HEK293 (cell line): ENCODE results near the gene CPNE8.

Experiments used
- CTCF ChIA-PET: fragments of 350-600 bp; formaldehyde crosslinking; extraction: SDS; loops from one replicate; lab custom pipeline; 2021; ENCODE audit warnings: antibody characterized with exemption; lab: Yijun Ruan, JAX
- POLR2A ChIA-PET: fragments of 300-600 bp; formaldehyde crosslinking; extraction: SDS; loops from one replicate; lab custom pipeline; 2020; ENCODE audit warnings: antibody characterized with exemption, inconsistent platforms; lab: Yijun Ruan, JAX
- H3K27ac ChIP-seq: fragments of 200-500 bp; sonication (Bioruptor generic); 2 replicates; pipeline ENCODE4 v1.5.1; 2014; ENCODE audit warnings: low read depth, low read length, control low read depth, inconsistent platforms; ENCODE audit errors: extremely low read depth
- H3K36me3 ChIP-seq, 2 experiments: fragments of 200-500 bp in 1 of 2; sonication (Bioruptor generic) in 1 of 2; 1 replicate in 1 of 2; 2 replicates in 1 of 2; pipeline ENCODE4 v1.5.1; 2014 to 2017; ENCODE audit warnings: inconsistent platforms in 2 of 2, low read length in 2 of 2; ENCODE audit not compliant: control insufficient read depth in 2 of 2, insufficient read depth in 1 of 2
- H3K4me1 ChIP-seq: fragments of 200-500 bp; sonication (Bioruptor generic); 2 replicates; pipeline ENCODE4 v1.5.1; 2014; ENCODE audit warnings: mild to moderate bottlenecking, low read length, inconsistent platforms; ENCODE audit not compliant: control insufficient read depth, insufficient read depth
- H3K4me3 ChIP-seq: 2 replicates; pipeline ENCODE4 v1.5.1; 2011; ENCODE audit warnings: low read depth, mild to moderate bottlenecking, control low read depth, low read length, moderate library complexity
- H3K9me3 ChIP-seq: fragments of 200-500 bp; sonication (Bioruptor generic); 2 replicates; pipeline ENCODE4 v1.5.1; 2014; ENCODE audit warnings: low read depth, low read length, inconsistent platforms; ENCODE audit not compliant: control insufficient read depth, insufficient read depth
- PATZ1 ChIP-seq: fragments of 450-650 bp; formaldehyde crosslinking; IDR thresholded peaks from 2 replicates; pipeline ENCODE4 v1.5.1; 2016; ENCODE audit warnings: missing biosample characterization, missing genetic modification characterization
- PRDM1 ChIP-seq: fragments of 450-650 bp; formaldehyde crosslinking; IDR thresholded peaks from 2 replicates; pipeline ENCODE4; 2016; ENCODE audit warnings: missing biosample characterization, missing genetic modification characterization
- RBAK ChIP-seq: fragments of 450-650 bp; formaldehyde crosslinking; IDR thresholded peaks from 2 replicates; pipeline ENCODE4 v1.5.1; 2016; ENCODE audit warnings: missing biosample characterization, missing genetic modification characterization
- SALL2 ChIP-seq: fragments of 450-650 bp; formaldehyde crosslinking; IDR thresholded peaks from 2 replicates; pipeline ENCODE4 v1.5.0; 2017; ENCODE audit warnings: missing biosample characterization, mild to moderate bottlenecking, missing genetic modification characterization, borderline replicate concordance
- ZBTB26 ChIP-seq: fragments of 450-650 bp; formaldehyde crosslinking; optimal IDR thresholded peaks from 2 replicates; pipeline ENCODE3; 2016; ENCODE audit warnings: missing biosample characterization, mild to moderate bottlenecking, missing genetic modification characterization
- ZBTB48 ChIP-seq: fragments of 450-650 bp; formaldehyde crosslinking; IDR thresholded peaks from 2 replicates; pipeline ENCODE4 v1.5.1; 2016; ENCODE audit warnings: missing biosample characterization, missing genetic modification characterization
- ZBTB49 ChIP-seq: fragments of 450-650 bp; formaldehyde crosslinking; IDR thresholded peaks from 2 replicates; pipeline ENCODE4 v1.5.1; 2016; ENCODE audit warnings: missing biosample characterization, missing genetic modification characterization, low read depth
- ZBTB8A ChIP-seq: fragments of 450-650 bp; formaldehyde crosslinking; IDR thresholded peaks from 2 replicates; pipeline ENCODE4 v1.5.1; 2016; ENCODE audit warnings: missing biosample characterization, missing genetic modification characterization
- ZFP41 ChIP-seq: fragments of 450-650 bp; formaldehyde crosslinking; IDR thresholded peaks from 2 replicates; pipeline ENCODE4 v1.5.1; 2016; ENCODE audit warnings: missing biosample characterization, missing genetic modification characterization, borderline replicate concordance
- ZNF132 ChIP-seq: fragments of 450-650 bp; formaldehyde crosslinking; IDR thresholded peaks from 2 replicates; pipeline ENCODE4 v1.5.1; 2017; ENCODE audit warnings: missing biosample characterization, missing genetic modification characterization, borderline replicate concordance
- ZNF146 ChIP-seq: fragments of 450-650 bp; formaldehyde crosslinking; IDR thresholded peaks from 2 replicates; pipeline ENCODE4 v1.5.1; 2016; ENCODE audit warnings: missing biosample characterization, missing genetic modification characterization
- ZNF148 ChIP-seq: fragments of 450-650 bp; formaldehyde crosslinking; IDR thresholded peaks from 2 replicates; pipeline ENCODE4 v1.5.0; 2017; ENCODE audit warnings: missing biosample characterization, missing genetic modification characterization, borderline replicate concordance
- ZNF184 ChIP-seq: fragments of 450-650 bp; IDR thresholded peaks from 2 replicates; pipeline ENCODE4 v1.5.1; 2018; ENCODE audit warnings: missing biosample characterization, mild to moderate bottlenecking, missing genetic modification characterization
- ZNF2 ChIP-seq: fragments of 450-650 bp; formaldehyde crosslinking; IDR thresholded peaks from 2 replicates; pipeline ENCODE4 v1.5.1; 2016; ENCODE audit warnings: missing biosample characterization, missing genetic modification characterization
- ZNF24 ChIP-seq: fragments of 450-650 bp; formaldehyde crosslinking; IDR thresholded peaks from 2 replicates; pipeline ENCODE4 v1.5.1; 2016; ENCODE audit warnings: missing biosample characterization, missing genetic modification characterization
- ZNF248 ChIP-seq: fragments of 450-650 bp; formaldehyde crosslinking; IDR thresholded peaks from 2 replicates; pipeline ENCODE4 v1.5.1; 2017; ENCODE audit warnings: missing biosample characterization, missing genetic modification characterization
- ZNF302 ChIP-seq: fragments of 450-650 bp; formaldehyde crosslinking; IDR thresholded peaks from 2 replicates; pipeline ENCODE4 v1.5.1; 2016; ENCODE audit warnings: missing biosample characterization, missing genetic modification characterization, low read depth
- ZNF341 ChIP-seq: fragments of 450-650 bp; formaldehyde crosslinking; IDR thresholded peaks from 2 replicates; pipeline ENCODE4; 2016; ENCODE audit warnings: low read depth, missing biosample characterization, missing genetic modification characterization
- ZNF394 ChIP-seq: fragments of 450-650 bp; formaldehyde crosslinking; IDR thresholded peaks from 2 replicates; pipeline ENCODE4 v1.5.1; 2016; ENCODE audit warnings: missing biosample characterization, missing genetic modification characterization, mild to moderate bottlenecking, moderate library complexity, borderline replicate concordance
- ZNF398 ChIP-seq: fragments of 450-650 bp; formaldehyde crosslinking; IDR thresholded peaks from 2 replicates; pipeline ENCODE4 v1.5.1; 2017; ENCODE audit warnings: missing biosample characterization, missing genetic modification characterization
- ZNF423 ChIP-seq: fragments of 450-650 bp; formaldehyde crosslinking; IDR thresholded peaks from 2 replicates; pipeline ENCODE4 v1.5.1; 2016; ENCODE audit warnings: missing biosample characterization, missing genetic modification characterization
- ZNF530 ChIP-seq: fragments of 450-650 bp; formaldehyde crosslinking; IDR thresholded peaks from 2 replicates; pipeline ENCODE4 v1.5.1; 2016; ENCODE audit warnings: low read depth, missing biosample characterization, missing genetic modification characterization
- ZNF560 ChIP-seq: fragments of 450-650 bp; formaldehyde crosslinking; IDR thresholded peaks from 2 replicates; pipeline ENCODE4 v1.5.1; 2017; ENCODE audit warnings: missing biosample characterization, missing genetic modification characterization, borderline replicate concordance
- ZNF792 ChIP-seq: fragments of 450-650 bp; formaldehyde crosslinking; IDR thresholded peaks from 2 replicates; pipeline ENCODE4 v1.5.1; 2016; ENCODE audit warnings: missing biosample characterization, missing genetic modification characterization
- ZSCAN30 ChIP-seq: fragments of 450-650 bp; IDR thresholded peaks from 2 replicates; pipeline ENCODE4 v1.5.1; 2018; ENCODE audit warnings: missing biosample characterization, mild to moderate bottlenecking, missing genetic modification characterization, moderate library complexity
- ZXDB ChIP-seq: fragments of 450-650 bp; formaldehyde crosslinking; IDR thresholded peaks from 2 replicates; pipeline ENCODE4 v1.5.1; 2016; ENCODE audit warnings: missing biosample characterization, missing genetic modification characterization

Gene CPNE8

GRCh38 chr12:38850461-38850860 lies 54.9 kb downstream of the CPNE8 start:
- CTCF ChIA-PET = no interaction called here
- Histone ChIP-seq H3K27ac (no peak overlapping the region), H3K4me3 (no peak overlapping the region), H3K9me3 (no peaks in the 10 kb centered on the region; the same call in 1 of the 2 replicates), H3K4me1 (no peaks in the 10 kb centered on the region), H3K36me3 (no peaks in the 10 kb centered on the region)
- TF ChIP-seq ZNF560 (no peak), ZNF423 (tag by site-specific recombination) (no peak), ZBTB48 (tag by site-specific recombination) (no peak), ZSCAN30 (tag by site-specific recombination) (no peak), ZNF398 (tag by site-specific recombination) (no peak), ZNF341 (no peak), ZNF146 (no peak), ZNF2 (tag by site-specific recombination) (no peak), ZXDB (tag by site-specific recombination) (no peak), ZNF132 (tag by site-specific recombination) (no peak), ZNF530 (tag by site-specific recombination) (no peak), ZNF394 (no peak), PATZ1 (tag by site-specific recombination) (no peak), ZBTB8A (no peak), ZNF792 (tag by site-specific recombination) (no peak), ZNF184 (tag by site-specific recombination) (no peak)
- POLR2A ChIA-PET = no interaction called here

GRCh38 chr12:38847247-38847646 lies 58.1 kb downstream of the CPNE8 start:
- no peak overlapping the region for H3K27ac ChIP-seq
- no peak overlapping the region for H3K4me3 ChIP-seq
- no peaks in the 10 kb centered on the region for H3K9me3 ChIP-seq
- POLR2A ChIA-PET = no interaction called here
- H3K4me1 ChIP-seq = no peaks in the 10 kb centered on the region; the same call in 1 of the 2 replicates
- CTCF ChIA-PET = interaction anchor here (0.8 to 1.2 kb wide), 2 partner anchors 9 to 74 kb away, joined by 3 read pairs; no protein-coding TSS in a partner anchor
- no peaks in the 10 kb centered on the region for H3K36me3 ChIP-seq
- TF ChIP-seq ZNF302 (tag by site-specific recombination) (no peak), ZBTB26 (tag by site-specific recombination) (no peak), ZBTB49 (tag by site-specific recombination) (no peak), ZNF148 (tag by site-specific recombination) (no peak), ZNF248 (tag by site-specific recombination) (no peak), ZFP41 (tag by site-specific recombination) (no peak), ZNF24 (tag by site-specific recombination) (no peak), SALL2 (tag by site-specific recombination) (no peak), ZNF792 (tag by site-specific recombination) (no peak), PRDM1 (tag by site-specific recombination) (no peak), RBAK (tag by site-specific recombination) (no peak)
